Measurements from ENCODE around the gene TAAR6. TPM values are rescaled to one million over a fixed set of nuclear protein-coding genes. Genes with fewer than 3 reads are reported as not detected.

The TAAR6 gene
- total and polyA plus RNA-seq, 2 of the 8 experiments (the other 6 are each of a cell fraction or from before 2014, with no cell fraction given), result 0.06 TPM; not detected in 1

DNA sequence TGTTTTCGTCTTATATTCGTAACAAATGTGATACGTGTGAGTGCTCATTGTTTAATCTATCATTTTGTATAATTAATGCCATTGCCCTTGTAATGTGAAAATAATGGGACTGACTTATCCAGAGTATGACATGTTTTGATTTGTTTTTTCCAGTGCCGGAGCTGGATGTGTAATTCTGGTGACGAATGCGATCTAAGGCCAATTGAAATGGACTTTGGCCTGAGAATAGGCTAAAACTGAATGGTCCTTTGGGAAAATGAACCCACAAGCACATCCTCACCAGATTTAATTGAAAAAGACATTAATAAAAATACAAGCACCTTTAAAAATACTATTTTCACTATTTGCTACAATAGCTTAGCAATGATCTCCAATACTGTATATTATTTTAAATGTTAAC is 26.1 kb downstream of the TAAR6 start (continued):
- TF ChIP-seq RNF2 (IDR thresholded peaks at IDR 0.05; ENCODE audit: borderline replicate concordance, low read depth, low read length, missing control alignments, poor library complexity, severe bottlenecking), result no peak
- TF ChIP-seq NRF1 (IDR thresholded peaks at IDR 0.05; ENCODE audit: low read depth, low read length), result no peak
- TF ChIP-seq BRCA1 (IDR thresholded peaks at IDR 0.05; ENCODE audit: low read depth, low read length), result no peak
